T-helper 2 cell treated with Interferon-gamma antibody and Interleukin-4, amounts not matched to agents 100 ng/mL and 5 ng/mL, for 36 hours (primary cell): ENCODE data around the gene AR. TPM values are rescaled to one million over a fixed set of nuclear protein-coding genes. Genes with fewer than 3 reads are reported as not detected.

Experiments
- intact Hi-C: fragments of 100-400 bp; cut with micrococcal nuclease; formaldehyde crosslinking; loops from one replicate; pipeline ENCODE4 v1.15.1; 2023
- total RNA-seq: library from RNA; stranded (reverse); gene quantifications from 2 replicates; pipeline ENCODE4 v1.2.3, GENCODE V29; 2022

AR gene
- total RNA-seq, 1 donor from 2014 or later, result 0.48 TPM

- intact Hi-C loops, result no loop called here
These were observed 181.7 kb downstream of the AR start for GRCh38 chrX:67725471-67725870.

- intact Hi-C loops, result no loop called here
These were observed 182.2 kb downstream of the AR start for GRCh38 chrX:67726018-67726417.

GRCh38 chrX:67727576-67727975 lies 183.8 kb downstream of the AR start:
- intact Hi-C loops, result no loop called here

GRCh38 chrX:67730296-67730695 lies 186.5 kb downstream of the AR start:
- intact Hi-C loops, result no loop called here

- intact Hi-C loops, result no loop called here
These were observed 187.2 kb downstream of the AR start for GRCh38 chrX:67731061-67731460.

GRCh38 chrX:67732864-67733263 lies 189.0 kb downstream of the AR start:
- intact Hi-C loops, result no loop called here

- intact Hi-C loops, result no loop called here
These were observed 190.4 kb downstream of the AR start for GRCh38 chrX:67734111-67734753.

- intact Hi-C loops, result no loop called here
These were observed 205.7 kb downstream of the AR start for GRCh38 chrX:67749536-67749935.

- intact Hi-C loops, result no loop called here
These were observed 206.9 kb downstream of the AR start for GRCh38 chrX:67750694-67751093.

GRCh38 chrX:67759018-67759417 lies 215.2 kb downstream of the AR start:
- intact Hi-C loops, result no loop called here

GRCh38 chrX:67777148-67777547 lies 233.3 kb downstream of the AR start:
- intact Hi-C loops, result no loop called here

- intact Hi-C loops, result no loop called here
These were observed 235.3 kb downstream of the AR start for GRCh38 chrX:67779099-67779498.
